Keratinocyte (primary cell): Measurements from ENCODE around the gene PNCK. TPM values are rescaled to one million over a fixed set of nuclear protein-coding genes. Genes with fewer than 3 reads are reported as not detected.

ENCODE experiments used
- DNase-seq: peaks from one replicate; pipeline ENCODE4 v3.0.0-alpha.2; 2011; ENCODE audit warnings: low read depth, missing footprints, low spot score
- FAIRE-seq: peaks from 2 replicates; lab custom pipeline; 2011; peaks lifted over from hg19 to GRCh38; lab: Jason Lieb, UNC
- H2AFZ ChIP-seq: 2 replicates; pipeline ENCODE4 v1.6.0; 2012; ENCODE audit warnings: low read length, control low read depth, inconsistent platforms; ENCODE audit not compliant: control insufficient read depth
- H3K27ac ChIP-seq: 2 replicates; pipeline ENCODE4 v1.5.1; 2011; ENCODE audit warnings: low read length; ENCODE audit not compliant: control insufficient read depth, insufficient read depth
- H3K27me3 ChIP-seq: 3 replicates; pipeline ENCODE4 v1.6.0; 2011; ENCODE audit warnings: low read length; ENCODE audit not compliant: control insufficient read depth, insufficient read depth; ENCODE audit errors: extremely low read depth
- H3K36me3 ChIP-seq, 2 experiments: 2 replicates in 1 of 2; 3 replicates in 1 of 2; pipeline ENCODE4 v1.5.1; 2011; ENCODE audit warnings: low read length in 2 of 2, mild to moderate bottlenecking in 1 of 2; ENCODE audit not compliant: control insufficient read depth in 2 of 2, insufficient read depth in 2 of 2; ENCODE audit errors: extremely low read depth in 1 of 2
- H3K4me1 ChIP-seq: 3 replicates; pipeline ENCODE4 v1.5.1; 2011; ENCODE audit warnings: low read length; ENCODE audit not compliant: control insufficient read depth, insufficient read depth; ENCODE audit errors: extremely low read depth
- H3K4me2 ChIP-seq: 3 replicates; pipeline ENCODE4 v1.6.0; 2011; ENCODE audit warnings: low read depth, low read length; ENCODE audit not compliant: control insufficient read depth, insufficient read depth; ENCODE audit errors: extremely low read depth
- H3K4me3 ChIP-seq, 3 experiments: fragments of 200-600 bp in 1 of 3; sonication (generic) in 1 of 3; 2 replicates in 2 of 3; 3 replicates in 1 of 3; pipeline ENCODE4 v1.5.1; 2011 to 2016; ENCODE audit warnings: low read length in 3 of 3, mild to moderate bottlenecking in 3 of 3, control low read depth in 2 of 3, inconsistent platforms in 1 of 3, low read depth in 1 of 3, mixed read lengths in 1 of 3, mixed run types in 1 of 3, moderate library complexity in 1 of 3; ENCODE audit not compliant: control insufficient read depth in 2 of 3, insufficient read depth in 2 of 3; ENCODE audit errors: extremely low read depth in 1 of 3
- H3K79me2 ChIP-seq: 2 replicates; pipeline ENCODE4 v1.6.0; 2012; ENCODE audit warnings: low read length; ENCODE audit not compliant: control insufficient read depth, insufficient read depth
- H3K9ac ChIP-seq: 3 replicates; pipeline ENCODE4 v1.6.0; 2011; ENCODE audit warnings: low read length; ENCODE audit not compliant: control insufficient read depth, insufficient read depth; ENCODE audit errors: extremely low read depth
- H3K9me1 ChIP-seq: 3 replicates; pipeline ENCODE4 v1.6.0; 2011; ENCODE audit warnings: low read length; ENCODE audit not compliant: control insufficient read depth, insufficient read depth; ENCODE audit errors: extremely low read depth
- H3K9me3 ChIP-seq: 2 replicates; pipeline ENCODE4 v1.5.1; 2012; ENCODE audit warnings: low read depth, low read length; ENCODE audit not compliant: control insufficient read depth
- H4K20me1 ChIP-seq: 3 replicates; pipeline ENCODE4 v1.6.0; 2011; ENCODE audit warnings: low read length; ENCODE audit not compliant: control insufficient read depth, insufficient read depth; ENCODE audit errors: extremely low read depth
- CTCF ChIP-seq, 3 experiments: IDR thresholded peaks in 1 of 3; conservative IDR thresholded peaks in 1 of 3; optimal IDR thresholded peaks in 1 of 3; 2 replicates in 2 of 3; 3 replicates in 1 of 3; pipeline versions ENCODE3 to v1.5.1; 2011; ENCODE audit warnings: low read length in 3 of 3, mild to moderate bottlenecking in 3 of 3, moderate library complexity in 2 of 3, control low read depth in 1 of 3, inconsistent platforms in 1 of 3; ENCODE audit not compliant: insufficient read depth in 2 of 3; ENCODE audit errors: extremely low read depth in 1 of 3
- EZH2 ChIP-seq: IDR thresholded peaks from one replicate; pipeline ENCODE4 v1.6.1; 2012; ENCODE audit warnings: inconsistent platforms, mild to moderate bottlenecking, low read length, moderate library complexity
- dilution Hi-C: fragments of 300-500 bp; cut with MboI; formaldehyde crosslinking; loops from one replicate; pipeline ENCODE4 v1.7.0; 2020; ENCODE audit warnings: low sequenced_read_pairs; ENCODE audit not compliant: extremely low pct_ligation_motif_present
- polyA plus RNA-seq, 5 experiments: library from polyadenylated mRNA; depleted of rRNA in 3 of 5; stranded (reverse) in 3 of 5; stranded (forward) in 1 of 5; unstranded in 1 of 5; fragments of >200 nt; gene quantifications; 1 replicate in 1 of 5; 2 replicates in 3 of 5; 3 replicates in 1 of 5; pipeline versions ENCODE4 v1.2.1 to v1.2.3, GENCODE V29; 2011 to 2012; ENCODE audit warnings: missing spikeins in 2 of 5, low read depth in 1 of 5, low replicate concordance in 1 of 5

The PNCK gene
- polyA plus RNA-seq, 1 donor (not counting 4 experiments of a cell fraction or from before 2014, with no cell fraction given): 0.24 TPM

- no peak for DNase-seq
- Histone ChIP-seq H3K79me2 (no peaks in the 10 kb centered on the region), H3K9ac (no peak overlapping the region), H4K20me1 (no peaks in the 10 kb centered on the region), H3K4me2 (no peak overlapping the region), H3K27me3 (peaks cover 16% of the 10 kb centered on the region), H3K9me1 (no peaks in the 10 kb centered on the region), H3K36me3 (no peaks in the 10 kb centered on the region), H3K9me3 (no peaks in the 10 kb centered on the region), H3K4me1 (peaks cover 1% of the 10 kb centered on the region), H2AFZ (no peak overlapping the region), H3K4me3 (no peak overlapping the region), H3K27ac (no peak overlapping the region)
- TF ChIP-seq CTCF (optimal IDR thresholded peaks at IDR 0.05 in 1 of 3, IDR thresholded peaks at IDR 0.05 in 1 of 3, conservative IDR thresholded peaks at IDR 0.05 in 1 of 3; ENCODE audit: extremely low read depth in 1 of 3, insufficient read depth in 2 of 3, low read length in 3 of 3): peak; percentile 27 to 55 (median 47)
- no peak for TF ChIP-seq EZH2
- no peak for FAIRE-seq
- dilution Hi-C loops: no loop called here
These were observed 22.0 kb downstream of the PNCK start for GRCh38 chrX:153651540-153652079.

GRCh38 chrX:153650959-153651358 lies 22.7 kb downstream of the PNCK start:
- TF ChIP-seq CTCF (optimal IDR thresholded peaks at IDR 0.05 in 1 of 3, IDR thresholded peaks at IDR 0.05 in 1 of 3, conservative IDR thresholded peaks at IDR 0.05 in 1 of 3; ENCODE audit: extremely low read depth in 1 of 3, insufficient read depth in 2 of 3, low read length in 3 of 3) (no peak), EZH2 (no peak)
- Histone ChIP-seq H2AFZ (no peak overlapping the region), H3K9ac (no peak overlapping the region), H3K9me3 (peaks cover 1% of the 10 kb centered on the region), H4K20me1 (no peaks in the 10 kb centered on the region), H3K27ac (no peak overlapping the region), H3K79me2 (no peaks in the 10 kb centered on the region), H3K4me2 (no peak overlapping the region), H3K4me1 (peaks cover 7% of the 10 kb centered on the region), H3K27me3 (peaks cover 22% of the 10 kb centered on the region), H3K4me3 (no peak overlapping the region), H3K36me3 (no peaks in the 10 kb centered on the region), H3K9me1 (no peaks in the 10 kb centered on the region)
- dilution Hi-C loops: no loop called here
- FAIRE-seq (no peak), DNase-seq (no peak)
